Measurements from ENCODE around the gene GATA3.

GATA3 gene

GRCh38 chr10:8052956-8053445 is 1.5 kb upstream of the GATA3 start:
- no peak for DNase-seq (ENCODE audit: low read depth)
- TF ChIP-seq CTCF (IDR thresholded peaks at IDR 0.05; ENCODE audit: low read depth, low read length, missing control alignments), result no peak
- H3K4me3 ChIP-seq (ENCODE audit: low read depth, low read length), result no peak overlapping the region

GRCh38 chr10:8053446-8054243 is 843 bp upstream of the GATA3 start:
- no peak for DNase-seq (ENCODE audit: low read depth)
- peak; percentile 69 for TF ChIP-seq CTCF (IDR thresholded peaks at IDR 0.05; ENCODE audit: low read depth, low read length, missing control alignments)
- H3K4me3 ChIP-seq (ENCODE audit: low read depth, low read length), result no peak overlapping the region; the same call in 1 of the 2 replicates

- no peak for DNase-seq (ENCODE audit: low read depth)
- H3K4me3 ChIP-seq (ENCODE audit: low read depth, low read length), result no peak overlapping the region
- no peak for TF ChIP-seq CTCF (IDR thresholded peaks at IDR 0.05; ENCODE audit: low read depth, low read length, missing control alignments)
These were observed 319 bp upstream of the GATA3 start for GRCh38 chr10:8054244-8054493.

- no peak for DNase-seq (ENCODE audit: low read depth)
- H3K4me3 ChIP-seq (ENCODE audit: low read depth, low read length), result peak overlapping the region; percentile 35
- no peak for TF ChIP-seq CTCF (IDR thresholded peaks at IDR 0.05; ENCODE audit: low read depth, low read length, missing control alignments)
These were observed 1.2 kb downstream of the GATA3 start for GRCh38 chr10:8055420-8056349.

GRCh38 chr10:8056378-8056777 is 1.9 kb downstream of the GATA3 start:
- DNase-seq (ENCODE audit: low read depth), result no peak
- no peak for TF ChIP-seq CTCF (IDR thresholded peaks at IDR 0.05; ENCODE audit: low read depth, low read length, missing control alignments)
- no peak overlapping the region; the same call in 1 of the 2 replicates for H3K4me3 ChIP-seq (ENCODE audit: low read depth, low read length)

- no peak for DNase-seq (ENCODE audit: low read depth)
- no peak overlapping the region; the same call in 1 of the 2 replicates for H3K4me3 ChIP-seq (ENCODE audit: low read depth, low read length)
- no peak for TF ChIP-seq CTCF (IDR thresholded peaks at IDR 0.05; ENCODE audit: low read depth, low read length, missing control alignments)
These were observed 2.4 kb downstream of the GATA3 start for GRCh38 chr10:8056871-8057331.
